ENCODE data around the gene TMBIM1. TPM values are rescaled to one million over a fixed set of nuclear protein-coding genes. Genes with fewer than 3 reads are reported as not detected.

Gene TMBIM1
- total RNA-seq, 1 experiment from 2014 or later, result 114 TPM

DNA sequence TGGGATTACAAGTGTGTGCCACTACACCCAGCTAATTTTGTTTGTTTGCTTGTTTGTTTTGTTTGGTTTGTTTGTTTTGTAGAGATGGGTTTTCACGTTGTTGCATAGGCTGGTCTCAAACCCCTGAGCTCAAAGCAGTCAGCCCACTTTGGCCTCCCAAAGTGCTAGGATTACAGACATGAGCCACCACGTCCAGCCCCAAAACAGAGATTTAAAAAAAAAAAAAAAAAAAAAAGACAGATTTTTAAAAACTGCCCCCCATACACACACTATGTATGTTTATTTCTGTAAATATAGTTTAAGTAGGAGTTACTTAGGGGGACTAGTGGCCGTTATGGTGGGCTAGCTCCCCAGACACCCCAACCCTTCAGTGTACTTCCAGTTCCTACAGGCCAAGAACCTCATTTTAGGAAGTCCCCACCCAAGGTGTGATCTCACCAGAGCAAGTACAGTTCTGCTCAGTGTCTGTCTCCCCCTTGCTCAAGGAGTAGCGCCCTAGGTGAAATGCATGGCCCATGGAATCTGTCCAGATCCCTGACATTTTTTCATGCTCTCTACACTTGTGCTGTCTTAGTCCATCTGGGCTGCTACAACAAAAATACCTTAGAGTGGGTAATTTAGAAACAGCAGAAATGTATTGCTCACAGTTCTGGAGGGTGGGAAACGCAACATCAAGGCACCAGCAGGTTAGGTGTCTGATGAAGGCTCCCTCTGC, 1.6 kb upstream of the TMBIM1 start:
- TF ChIP-seq POLR2AphosphoS5 (IDR thresholded peaks at IDR 0.05; ENCODE audit: low read depth, low read length) (no peak), TCF7L2 (IDR thresholded peaks at IDR 0.05; ENCODE audit: low read depth, low read length) (no peak), SIN3A (IDR thresholded peaks at IDR 0.05; ENCODE audit: borderline replicate concordance, insufficient read depth, low read depth, low read length) (no peak)
- TF ChIP-seq, protein P1, sequence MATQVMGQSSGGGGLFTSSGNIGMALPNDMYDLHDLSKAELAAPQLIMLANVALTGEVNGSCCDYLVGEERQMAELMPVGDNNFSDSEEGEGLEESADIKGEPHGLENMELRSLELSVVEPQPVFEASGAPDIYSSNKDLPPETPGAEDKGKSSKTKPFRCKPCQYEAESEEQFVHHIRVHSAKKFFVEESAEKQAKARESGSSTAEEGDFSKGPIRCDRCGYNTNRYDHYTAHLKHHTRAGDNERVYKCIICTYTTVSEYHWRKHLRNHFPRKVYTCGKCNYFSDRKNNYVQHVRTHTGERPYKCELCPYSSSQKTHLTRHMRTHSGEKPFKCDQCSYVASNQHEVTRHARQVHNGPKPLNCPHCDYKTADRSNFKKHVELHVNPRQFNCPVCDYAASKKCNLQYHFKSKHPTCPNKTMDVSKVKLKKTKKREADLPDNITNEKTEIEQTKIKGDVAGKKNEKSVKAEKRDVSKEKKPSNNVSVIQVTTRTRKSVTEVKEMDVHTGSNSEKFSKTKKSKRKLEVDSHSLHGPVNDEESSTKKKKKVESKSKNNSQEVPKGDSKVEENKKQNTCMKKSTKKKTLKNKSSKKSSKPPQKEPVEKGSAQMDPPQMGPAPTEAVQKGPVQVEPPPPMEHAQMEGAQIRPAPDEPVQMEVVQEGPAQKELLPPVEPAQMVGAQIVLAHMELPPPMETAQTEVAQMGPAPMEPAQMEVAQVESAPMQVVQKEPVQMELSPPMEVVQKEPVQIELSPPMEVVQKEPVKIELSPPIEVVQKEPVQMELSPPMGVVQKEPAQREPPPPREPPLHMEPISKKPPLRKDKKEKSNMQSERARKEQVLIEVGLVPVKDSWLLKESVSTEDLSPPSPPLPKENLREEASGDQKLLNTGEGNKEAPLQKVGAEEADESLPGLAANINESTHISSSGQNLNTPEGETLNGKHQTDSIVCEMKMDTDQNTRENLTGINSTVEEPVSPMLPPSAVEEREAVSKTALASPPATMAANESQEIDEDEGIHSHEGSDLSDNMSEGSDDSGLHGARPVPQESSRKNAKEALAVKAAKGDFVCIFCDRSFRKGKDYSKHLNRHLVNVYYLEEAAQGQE (IDR thresholded peaks at IDR 0.05; ENCODE audit: insufficient read depth in 1 of 2, low read depth in 2 of 2, low read length in 1 of 2), result no peak
- TF ChIP-seq, protein P2, sequence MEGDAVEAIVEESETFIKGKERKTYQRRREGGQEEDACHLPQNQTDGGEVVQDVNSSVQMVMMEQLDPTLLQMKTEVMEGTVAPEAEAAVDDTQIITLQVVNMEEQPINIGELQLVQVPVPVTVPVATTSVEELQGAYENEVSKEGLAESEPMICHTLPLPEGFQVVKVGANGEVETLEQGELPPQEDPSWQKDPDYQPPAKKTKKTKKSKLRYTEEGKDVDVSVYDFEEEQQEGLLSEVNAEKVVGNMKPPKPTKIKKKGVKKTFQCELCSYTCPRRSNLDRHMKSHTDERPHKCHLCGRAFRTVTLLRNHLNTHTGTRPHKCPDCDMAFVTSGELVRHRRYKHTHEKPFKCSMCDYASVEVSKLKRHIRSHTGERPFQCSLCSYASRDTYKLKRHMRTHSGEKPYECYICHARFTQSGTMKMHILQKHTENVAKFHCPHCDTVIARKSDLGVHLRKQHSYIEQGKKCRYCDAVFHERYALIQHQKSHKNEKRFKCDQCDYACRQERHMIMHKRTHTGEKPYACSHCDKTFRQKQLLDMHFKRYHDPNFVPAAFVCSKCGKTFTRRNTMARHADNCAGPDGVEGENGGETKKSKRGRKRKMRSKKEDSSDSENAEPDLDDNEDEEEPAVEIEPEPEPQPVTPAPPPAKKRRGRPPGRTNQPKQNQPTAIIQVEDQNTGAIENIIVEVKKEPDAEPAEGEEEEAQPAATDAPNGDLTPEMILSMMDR (IDR thresholded peaks at IDR 0.05), result no peak
- BruUV-seq (replicated peaks), result no TSS peak

DNA sequence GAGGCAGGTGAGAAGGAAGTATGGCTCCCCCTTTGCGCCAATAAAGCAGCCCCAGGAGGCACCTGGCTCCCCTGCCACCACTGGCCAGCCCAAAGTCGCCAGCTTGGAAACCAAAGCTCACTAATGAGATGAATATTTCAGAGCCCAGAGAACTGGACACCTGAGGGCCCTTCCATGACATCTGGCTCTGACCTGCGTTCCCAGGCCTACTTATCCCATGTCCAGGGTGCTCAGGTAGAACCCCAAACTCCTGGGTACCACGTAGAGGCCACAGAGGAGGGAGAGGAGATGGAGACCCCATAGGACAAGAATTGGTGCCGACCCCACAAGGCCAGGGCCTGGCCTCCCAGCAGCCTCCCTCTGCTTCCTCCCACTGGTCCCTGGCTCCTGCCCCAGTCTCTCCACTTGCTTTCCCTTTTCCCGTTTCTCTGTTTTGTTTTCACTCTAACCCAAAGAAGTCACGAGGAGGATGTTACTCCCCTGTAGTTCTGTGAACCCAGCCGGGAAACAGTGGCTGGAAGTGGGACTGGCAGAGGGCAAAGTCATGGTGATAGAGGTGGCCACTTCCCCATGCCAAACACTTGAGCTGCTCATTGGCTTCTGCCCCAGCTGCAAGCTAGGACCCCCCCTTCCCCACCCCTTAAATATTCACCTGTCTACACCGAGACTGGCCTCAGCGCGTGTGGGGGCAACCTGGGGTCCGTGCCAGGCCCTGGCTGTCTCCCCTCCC, 820 bp downstream of the TMBIM1 start:
- in situ Hi-C loops (cut with HindIII; ENCODE audit: low pct_unique_long_range_greater_than_20kb, low sequenced_read_pairs), result no loop called here

More for the DNA sequence above, 1.6 kb upstream of the TMBIM1 start:
- no peak overlapping the region for H3K27ac ChIP-seq (ENCODE audit: low read length)
- in situ Hi-C loops (cut with HindIII; ENCODE audit: low pct_unique_long_range_greater_than_20kb, low sequenced_read_pairs) (no loop called here), intact Hi-C loops (cut with micrococcal nuclease; ENCODE audit: unreplicated experiment) (loop anchor here (10.0 kb wide), 1 partner anchor 171 kb away; no protein-coding TSS in a partner anchor)
- DNase-seq (ENCODE audit: low read depth, low spot score), result no peak
- no peaks in the 10 kb centered on the region for H3K36me3 ChIP-seq (ENCODE audit: control insufficient read depth, insufficient read depth, low read length)
- peaks cover 38% of the 10 kb centered on the region for H3K4me1 ChIP-seq (ENCODE audit: control insufficient read depth, insufficient read depth, low read length)
- no peak for ATAC-seq
- CTCF ChIA-PET, result interaction anchor here (0.7 kb wide), 1 partner anchor 139 kb away, joined by 8 read pairs; no protein-coding TSS in a partner anchor
- POLR2A ChIA-PET, result interaction anchor here (0.6 kb wide), 1 partner anchor 10 kb away, joined by 10 read pairs; no protein-coding TSS in a partner anchor
- no peak overlapping the region for H3K4me3 ChIP-seq (ENCODE audit: low read depth in 2 of 2, low read length in 2 of 2)
- no peaks in the 10 kb centered on the region for H3K9me3 ChIP-seq (ENCODE audit: control insufficient read depth, insufficient read depth, low read depth, low read length)
- no peaks in the 10 kb centered on the region for H3K27me3 ChIP-seq (ENCODE audit: control insufficient read depth, insufficient read depth, low read length)

More for the DNA sequence above, 820 bp downstream of the TMBIM1 start:
- peak overlapping the region; percentile 88 for H3K27ac ChIP-seq (ENCODE audit: low read length)
- H3K27me3 ChIP-seq (ENCODE audit: control insufficient read depth, insufficient read depth, low read length), result no peaks in the 10 kb centered on the region
- peak; percentile 3 for ATAC-seq
- H3K4me3 ChIP-seq (ENCODE audit: low read depth in 2 of 2, low read length in 2 of 2), result peak overlapping the region; percentile 69 to 80
- no peak for DNase-seq (ENCODE audit: low read depth, low spot score)
- intact Hi-C loops (cut with micrococcal nuclease; ENCODE audit: unreplicated experiment), result loop anchor here (10.0 kb wide), 1 partner anchor 173 kb away; no protein-coding TSS in a partner anchor
- ChIA-PET CTCF (interaction anchor here (0.5 to 1.0 kb wide), 3 partner anchors 70 to 348 kb away, joined by 3 to 7 read pairs (median 4); no protein-coding TSS in a partner anchor), POLR2A (interaction anchor here (0.6 kb wide), 2 partner anchors 17 to 228 kb away, joined by 3 to 5 read pairs; no protein-coding TSS in a partner anchor)
- TF ChIP-seq POLR2AphosphoS5 (IDR thresholded peaks at IDR 0.05; ENCODE audit: low read depth, low read length), result no peak
- TF ChIP-seq, protein P1 (IDR thresholded peaks at IDR 0.05; ENCODE audit: insufficient read depth in 1 of 2, low read depth in 2 of 2, low read length in 1 of 2), result no peak
- no peak for TF ChIP-seq TCF7L2 (IDR thresholded peaks at IDR 0.05; ENCODE audit: low read depth, low read length)
- TF ChIP-seq SIN3A (IDR thresholded peaks at IDR 0.05; ENCODE audit: borderline replicate concordance, insufficient read depth, low read depth, low read length), result no peak
- TF ChIP-seq, protein P2 (IDR thresholded peaks at IDR 0.05), result no peak
- H3K9me3 ChIP-seq (ENCODE audit: control insufficient read depth, insufficient read depth, low read depth, low read length), result no peaks in the 10 kb centered on the region
- H3K4me1 ChIP-seq (ENCODE audit: control insufficient read depth, insufficient read depth, low read length), result peaks cover 50% of the 10 kb centered on the region
- H3K36me3 ChIP-seq (ENCODE audit: control insufficient read depth, insufficient read depth, low read length), result no peaks in the 10 kb centered on the region
- BruUV-seq (replicated peaks), result no TSS peak
